HEK293T (cell line): ENCODE results near the gene TMPRSS4.

Experiments
- CTCF ChIA-PET: fragments of 350-600 bp; formaldehyde crosslinking; extraction: SDS; loops from one replicate; lab custom pipeline; 2021; ENCODE audit warnings: antibody characterized with exemption, inconsistent platforms; lab: Yijun Ruan, JAX
- POLR2A ChIA-PET: fragments of 350-600 bp; formaldehyde crosslinking; extraction: SDS; loops from one replicate; lab custom pipeline; 2020; ENCODE audit warnings: antibody characterized with exemption, inconsistent platforms; lab: Yijun Ruan, JAX
- DNase-seq: peaks from one replicate; pipeline ENCODE4 v3.0.0; 2012; ENCODE audit warnings: mixed read lengths; ENCODE audit errors: extremely low spot score
- ARNT ChIP-seq: fragments of 450-650 bp; IDR thresholded peaks from 2 replicates; pipeline ENCODE4 v1.6.1; 2017; ENCODE audit warnings: mild to moderate bottlenecking
- BHLHE40 ChIP-seq: fragments of 450-650 bp; IDR thresholded peaks from 2 replicates; pipeline ENCODE4 v1.6.1; 2016; ENCODE audit warnings: mild to moderate bottlenecking, moderate library complexity, borderline replicate concordance
- CTBP1 ChIP-seq: fragments of 450-650 bp; IDR thresholded peaks from 2 replicates; pipeline ENCODE4 v1.6.1; 2016; ENCODE audit warnings: borderline replicate concordance
- ELF4 ChIP-seq: fragments of 450-650 bp; IDR thresholded peaks from 2 replicates; pipeline ENCODE4 v1.6.1; 2017; ENCODE audit warnings: antibody characterized with exemption
- FOXA1 ChIP-seq: fragments of 450-650 bp; IDR thresholded peaks from 2 replicates; pipeline ENCODE4 v1.6.1; 2016; ENCODE audit warnings: mild to moderate bottlenecking
- FOXK2 ChIP-seq: fragments of 450-650 bp; IDR thresholded peaks from 2 replicates; pipeline ENCODE4 v1.6.1; 2016; ENCODE audit warnings: mild to moderate bottlenecking
- FOXM1 ChIP-seq: fragments of 450-650 bp; IDR thresholded peaks from 2 replicates; pipeline ENCODE4 v1.6.1; 2017; ENCODE audit warnings: mild to moderate bottlenecking, borderline replicate concordance
- HDGF ChIP-seq: fragments of 450-650 bp; IDR thresholded peaks from 2 replicates; pipeline ENCODE4 v1.6.1; 2017; ENCODE audit warnings: antibody characterized with exemption, borderline replicate concordance
- L3MBTL2 ChIP-seq: fragments of 450-650 bp; conservative IDR thresholded peaks from 2 replicates; pipeline ENCODE4 v1.6.1; 2016; ENCODE audit warnings: mild to moderate bottlenecking
- LEF1 ChIP-seq: fragments of 450-650 bp; IDR thresholded peaks from 2 replicates; pipeline ENCODE4 v1.6.1; 2017; ENCODE audit warnings: mild to moderate bottlenecking, borderline replicate concordance
- NFRKB ChIP-seq: fragments of 450-650 bp; IDR thresholded peaks from 2 replicates; pipeline ENCODE4 v1.6.1; 2016; ENCODE audit warnings: mild to moderate bottlenecking, moderate library complexity
- PKNOX1 ChIP-seq: fragments of 450-650 bp; IDR thresholded peaks from 2 replicates; pipeline ENCODE4 v1.6.1; 2016
- SP1 ChIP-seq: fragments of 450-650 bp; IDR thresholded peaks from 2 replicates; pipeline ENCODE4 v1.6.1; 2017
- SUZ12 ChIP-seq: fragments of 450-650 bp; IDR thresholded peaks from 2 replicates; pipeline ENCODE4 v1.6.1; 2016; ENCODE audit warnings: mild to moderate bottlenecking
- TARDBP ChIP-seq: fragments of 450-650 bp; IDR thresholded peaks from 2 replicates; pipeline ENCODE4 v1.6.1; 2016
- ZNF384 ChIP-seq: fragments of 450-650 bp; IDR thresholded peaks from 2 replicates; pipeline ENCODE4 v1.6.1; 2016

Gene TMPRSS4

GRCh38 chr11:118157186-118157895 lies 80.5 kb downstream of the TMPRSS4 start:
- POLR2A ChIA-PET = interaction anchor here (1.0 to 1.3 kb wide), 2 partner anchors 15 to 23 kb away, joined by 3 read pairs; no protein-coding TSS in a partner anchor
- CTCF ChIA-PET = interaction anchor here (1.7 to 3.0 kb wide), 2 partner anchors 12 to 14 kb away, joined by 7 to 19 read pairs; no protein-coding TSS in a partner anchor
- no peak for TF ChIP-seq FOXA1
- no peak for TF ChIP-seq BHLHE40
- DNase-seq = no peak

GRCh38 chr11:118161786-118162185 lies 84.9 kb downstream of the TMPRSS4 start:
- POLR2A ChIA-PET = no interaction called here
- DNase-seq = no peak
- TF ChIP-seq PKNOX1 (no peak), FOXA1 (no peak), FOXK2 (no peak)
- CTCF ChIA-PET = interaction anchor here (0.7 kb wide), 1 partner anchor 10 kb away, joined by 4 read pairs; no protein-coding TSS in a partner anchor

DNA sequence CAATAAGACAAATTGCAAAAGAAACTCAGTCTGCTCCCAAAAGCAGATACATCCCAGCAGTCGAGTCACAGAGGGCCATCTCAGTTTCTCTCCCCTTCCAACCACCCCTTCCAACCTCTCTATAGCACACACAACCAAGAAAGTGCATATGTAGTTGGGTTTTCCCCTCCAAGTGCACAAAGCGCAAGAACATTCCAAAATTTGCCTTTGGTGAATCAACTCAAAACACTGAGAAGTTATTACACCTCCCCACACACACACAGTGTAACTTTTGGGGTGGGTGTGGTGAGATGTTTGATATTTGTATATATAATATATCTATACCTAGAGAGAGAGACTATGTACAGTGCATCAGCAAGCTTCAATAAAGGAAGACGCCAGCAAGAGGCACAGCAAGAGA lies 86.0 kb downstream of the TMPRSS4 start:
- ChIA-PET CTCF (no interaction called here), POLR2A (no interaction called here)
- TF ChIP-seq FOXA1 = no peak
- no peak for TF ChIP-seq ELF4
- no peak for TF ChIP-seq ZNF384
- TF ChIP-seq NFRKB = no peak
- TF ChIP-seq LEF1 = no peak
- TF ChIP-seq ARNT = no peak
- TF ChIP-seq CTBP1 = no peak
- no peak for TF ChIP-seq L3MBTL2
- TF ChIP-seq HDGF = no peak
- TF ChIP-seq FOXM1 = no peak
- TF ChIP-seq BHLHE40 = no peak
- TF ChIP-seq FOXK2 = no peak
- no peak for TF ChIP-seq PKNOX1
- TF ChIP-seq TARDBP = no peak
- no peak for TF ChIP-seq SP1
- no peak for TF ChIP-seq SUZ12
- DNase-seq = no peak

DNA sequence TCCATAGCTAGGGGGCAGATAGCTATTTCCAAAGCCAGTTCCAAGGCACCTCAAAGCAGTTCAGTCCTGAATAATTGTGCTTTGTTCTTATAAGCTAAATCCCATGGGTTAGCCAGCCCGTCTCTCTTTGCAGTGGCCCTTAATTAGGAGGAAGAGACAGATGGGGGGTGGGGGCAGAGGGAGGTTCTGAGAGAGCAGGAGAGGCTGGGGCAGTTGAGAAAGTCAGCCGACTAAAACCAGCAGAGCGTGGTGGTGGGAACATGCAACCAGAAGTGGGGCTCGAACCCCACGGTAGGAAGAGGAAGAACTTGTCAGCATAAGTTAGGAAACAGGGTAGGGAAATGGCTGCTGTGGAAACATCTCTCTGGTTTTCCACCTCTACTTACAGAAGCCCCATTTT lies 86.6 kb downstream of the TMPRSS4 start:
- TF ChIP-seq LEF1 = no peak
- no peak for TF ChIP-seq ARNT
- no peak for TF ChIP-seq L3MBTL2
- no peak for TF ChIP-seq FOXA1
- TF ChIP-seq PKNOX1 = no peak
- TF ChIP-seq FOXK2 = no peak
- TF ChIP-seq CTBP1 = no peak
- no peak for TF ChIP-seq SP1
- no peak for TF ChIP-seq TARDBP
- TF ChIP-seq NFRKB = no peak
- TF ChIP-seq ZNF384 = no peak
- no peak for TF ChIP-seq BHLHE40
- POLR2A ChIA-PET = no interaction called here
- CTCF ChIA-PET = no interaction called here
- no peak for DNase-seq

- DNase-seq = no peak
- ChIA-PET POLR2A (no interaction called here), CTCF (no interaction called here)
- TF ChIP-seq FOXK2 (no peak), ELF4 (no peak), HDGF (no peak), ARNT (no peak)
Measured at GRCh38 chr11:118164885-118165284, 88.0 kb downstream of the TMPRSS4 start.

- CTCF ChIA-PET = no interaction called here
- no peak for DNase-seq
- no peak for TF ChIP-seq FOXA1
- TF ChIP-seq NFRKB = no peak
- no peak for TF ChIP-seq FOXK2
- TF ChIP-seq TARDBP = no peak
- TF ChIP-seq BHLHE40 = no peak
- TF ChIP-seq SUZ12 = no peak
- TF ChIP-seq HDGF = no peak
- TF ChIP-seq CTBP1 = no peak
- no peak for TF ChIP-seq SP1
- TF ChIP-seq L3MBTL2 = no peak
- TF ChIP-seq ARNT = no peak
- no peak for TF ChIP-seq PKNOX1
- POLR2A ChIA-PET = no interaction called here
Measured at GRCh38 chr11:118166641-118167040, 89.8 kb downstream of the TMPRSS4 start.
